Dedifferentiated amniotic fluid mesenchymal stem cell (primary cell): ENCODE measurements around the gene STRN.
"Not testable (repeated sequence)": the region's sequence is repeated elsewhere in the genome, so short reads cannot be mapped to it uniquely, and the experiment has no call there.

Experiments used
- DNase-seq: peaks from one replicate; pipeline ENCODE4 v3.0.0-alpha.2; 2016; ENCODE audit errors: extremely low spot score

The STRN gene

GRCh38 chr2:36839976-36840617, 126.2 kb downstream of the STRN start:
- DNase-seq: no peak

GRCh38 chr2:36834731-36835524, 131.4 kb downstream of the STRN start:
- no peak for DNase-seq

- no peak for DNase-seq
Measured at GRCh38 chr2:36834203-36834602, 132.1 kb downstream of the STRN start.

- no peak for DNase-seq
Measured at GRCh38 chr2:36831185-36831584, 135.2 kb downstream of the STRN start.

- DNase-seq: not testable (repeated sequence)
Measured at GRCh38 chr2:36824683-36825082, 141.7 kb downstream of the STRN start.

GRCh38 chr2:36824273-36824672, 142.1 kb downstream of the STRN start:
- no peak for DNase-seq

- DNase-seq: no peak
Measured at GRCh38 chr2:36823862-36824261, 142.5 kb downstream of the STRN start.

GRCh38 chr2:36820942-36821605, 145.3 kb downstream of the STRN start:
- no peak for DNase-seq

GRCh38 chr2:36819095-36819711, 147.1 kb downstream of the STRN start:
- no peak for DNase-seq

- no peak for DNase-seq
Measured at GRCh38 chr2:36818542-36818941, 147.8 kb downstream of the STRN start.

- DNase-seq: no peak
Measured at GRCh38 chr2:36812196-36812595, 154.1 kb downstream of the STRN start.

- no peak for DNase-seq
Measured at GRCh38 chr2:36811071-36811470, 155.3 kb downstream of the STRN start.

- no peak for DNase-seq
Measured at GRCh38 chr2:36809069-36809445, 157.3 kb downstream of the STRN start.

GRCh38 chr2:36808386-36809068, 157.8 kb downstream of the STRN start:
- DNase-seq: no peak

- no peak for DNase-seq
Measured at GRCh38 chr2:36807223-36807886, 159.0 kb downstream of the STRN start.

GRCh38 chr2:36805635-36806224, 160.6 kb downstream of the STRN start:
- DNase-seq: no peak

- DNase-seq: no peak
Measured at GRCh38 chr2:36802952-36803351, 163.4 kb downstream of the STRN start.

GRCh38 chr2:36801088-36801487, 165.2 kb downstream of the STRN start:
- DNase-seq: no peak

- no peak for DNase-seq
Measured at GRCh38 chr2:36800381-36800780, 166.0 kb downstream of the STRN start.

GRCh38 chr2:36798724-36799123, 167.6 kb downstream of the STRN start:
- DNase-seq: no peak
